CD4-positive, alpha-beta T cell treated with Interleukin-6 for 4 hours (primary cell): ENCODE data around the gene STEAP4.
"Not testable (repeated sequence)": the region's sequence is repeated elsewhere in the genome, so short reads cannot be mapped to it uniquely, and the experiment has no call there.

Experiments used
- DNase-seq: peaks from one replicate; pipeline ENCODE4 v3.0.0-alpha.2; 2020; ENCODE audit warnings: mixed read lengths

STEAP4 gene

DNA sequence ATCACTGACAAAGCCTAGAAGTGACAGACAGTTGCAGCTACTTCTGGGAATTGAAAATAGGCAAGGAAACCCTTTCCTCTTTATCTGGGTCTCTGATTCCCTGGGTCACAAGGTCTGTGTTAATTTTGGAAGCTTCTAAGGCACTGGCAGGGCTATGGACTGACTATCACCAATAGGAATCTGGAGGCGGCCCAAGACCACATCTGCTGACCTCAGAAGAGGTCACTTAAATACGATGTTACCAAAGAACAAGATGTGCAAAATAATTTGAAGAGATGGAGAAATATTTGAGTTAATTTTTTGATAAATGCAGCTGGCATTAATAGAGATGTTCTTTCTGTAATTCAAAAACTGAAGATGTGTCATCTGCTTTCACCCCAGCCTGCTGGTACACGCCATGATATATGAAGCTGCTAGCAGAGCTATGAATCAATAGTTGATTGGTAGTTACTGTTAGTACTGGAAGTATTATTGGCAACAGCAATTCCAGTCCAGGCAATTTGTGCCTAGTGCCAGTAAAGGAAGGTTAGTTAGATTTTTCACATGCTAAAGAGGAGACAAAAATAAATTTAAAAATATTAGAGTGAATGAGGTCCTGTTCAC lies 5.5 kb upstream of the STEAP4 start:
- no peak for DNase-seq

DNA sequence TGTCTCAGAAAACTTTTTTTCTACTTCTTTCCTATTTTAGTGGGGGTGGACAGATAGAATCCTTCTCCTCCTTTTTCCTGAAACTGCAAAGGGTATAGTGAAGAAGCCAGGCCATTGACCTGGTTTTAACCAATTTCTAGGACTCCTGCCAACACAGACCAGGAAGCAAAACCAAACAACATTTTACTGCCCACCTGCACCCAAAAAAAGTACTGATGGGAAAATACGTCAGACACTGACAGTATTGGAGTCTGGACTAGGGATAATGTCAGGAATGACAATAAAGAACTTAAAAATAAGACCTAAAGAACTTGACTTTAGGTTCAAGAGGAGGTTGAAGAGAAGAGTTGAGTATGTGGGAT lies 5.0 kb upstream of the STEAP4 start:
- DNase-seq = no peak

DNA sequence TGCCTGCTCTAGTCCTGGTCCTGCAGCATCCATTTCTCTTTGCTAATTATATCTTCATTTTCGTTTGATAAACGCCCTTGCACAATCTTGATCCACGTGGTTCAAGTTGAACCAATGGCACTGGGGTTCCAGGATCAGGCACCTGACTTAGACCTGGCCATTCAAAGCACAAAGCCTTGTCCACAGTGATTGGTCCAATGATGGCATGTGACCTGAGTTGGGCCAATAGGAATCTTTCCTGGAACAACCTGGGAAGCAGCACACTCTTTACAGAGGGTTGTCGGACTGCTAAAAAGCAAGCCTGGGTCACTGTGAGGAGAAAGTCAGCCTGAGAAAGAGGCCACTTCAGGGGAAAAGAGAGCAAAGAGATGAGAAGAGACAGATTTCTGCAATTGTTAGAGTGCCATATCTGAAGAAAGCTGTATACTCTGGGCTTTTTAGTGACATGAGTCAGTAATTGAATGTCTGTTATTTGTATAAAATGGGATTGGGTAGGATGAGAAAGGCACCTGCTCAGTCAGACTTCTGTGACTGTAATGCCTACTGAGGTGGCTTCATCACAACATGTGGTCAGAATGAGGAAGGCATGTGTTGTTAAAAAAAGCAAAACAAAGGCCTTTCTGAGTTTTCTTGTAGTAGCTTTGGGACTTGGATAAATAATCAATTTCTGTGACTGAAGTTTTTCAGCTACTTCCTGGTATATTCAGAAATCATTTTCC lies 4.4 kb upstream of the STEAP4 start:
- no peak for DNase-seq

DNA sequence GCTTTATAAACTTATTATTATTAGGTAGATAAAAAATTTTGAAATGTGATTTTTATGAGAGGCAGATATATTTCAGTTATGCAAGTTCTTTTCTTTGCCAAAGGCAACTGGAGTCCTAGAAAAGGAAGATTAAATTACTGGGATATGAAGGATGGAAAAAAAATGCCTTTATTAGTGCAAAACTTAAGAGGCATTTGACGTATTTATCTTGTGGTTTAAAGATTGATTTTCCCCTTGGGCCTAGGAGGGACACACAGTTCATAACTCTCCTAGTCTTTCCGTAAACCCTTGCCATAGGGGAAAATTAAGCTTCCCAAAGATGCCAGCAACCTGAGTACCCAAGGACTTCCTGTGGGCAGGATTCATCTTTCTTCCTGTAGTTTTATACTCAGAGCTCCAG lies 3.1 kb upstream of the STEAP4 start:
- DNase-seq = no peak

DNA sequence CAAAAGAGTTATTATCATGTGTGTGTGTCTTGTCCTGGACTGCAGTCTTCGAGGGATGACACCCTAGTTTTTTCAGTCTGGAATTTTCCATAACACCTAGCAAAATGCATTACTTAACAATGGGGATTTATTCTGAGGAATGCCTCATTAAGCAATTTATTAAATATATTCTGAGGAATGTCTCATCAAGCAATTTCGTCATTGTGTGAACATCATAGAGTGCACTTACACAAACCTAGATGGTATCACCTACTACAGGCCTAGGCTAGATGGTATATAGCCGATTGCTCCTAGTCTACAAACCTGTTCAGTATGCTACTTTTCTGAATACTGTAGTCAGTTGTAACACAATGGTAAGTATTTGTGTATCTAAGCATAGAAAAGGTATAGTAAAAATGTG lies 1.1 kb upstream of the STEAP4 start:
- DNase-seq = no peak

DNA sequence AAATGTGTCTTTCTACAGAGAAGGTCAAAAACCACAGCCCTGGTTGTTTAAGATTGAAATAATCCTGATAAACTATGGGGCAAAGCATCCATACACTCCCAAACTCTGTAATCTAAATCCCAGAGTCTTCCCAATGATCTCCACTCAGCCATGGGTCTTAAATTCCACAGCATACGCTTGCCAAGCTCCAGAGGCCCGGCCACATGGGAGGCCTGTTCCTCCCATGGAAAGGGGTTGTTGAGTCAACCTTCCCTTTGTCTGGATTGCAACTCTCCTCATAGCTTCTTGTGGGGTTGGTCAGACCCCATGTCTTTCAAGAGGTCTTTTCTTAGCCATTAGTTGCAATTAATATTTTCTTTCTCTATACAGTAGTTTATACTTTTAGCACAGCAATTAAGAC lies 718 bp upstream of the STEAP4 start:
- no peak for DNase-seq

DNA sequence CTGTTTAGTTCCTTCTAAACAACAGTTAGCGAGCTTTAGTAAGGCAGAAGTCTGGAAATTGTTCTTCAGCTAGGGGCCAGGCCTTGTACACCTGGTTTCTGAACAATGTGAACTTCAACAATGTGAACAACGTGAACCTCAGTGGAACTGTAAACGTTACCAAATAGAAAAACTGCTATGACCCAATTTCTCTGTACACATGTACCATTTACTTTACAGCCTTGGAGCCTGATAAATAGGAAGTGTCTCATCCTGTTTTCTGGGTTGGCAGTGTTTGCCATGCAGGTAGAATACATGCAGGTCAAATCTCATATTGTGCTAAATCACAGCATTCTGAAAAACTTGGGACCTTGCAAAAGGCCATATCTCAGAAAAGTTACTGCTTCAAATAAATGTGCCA lies 1.6 kb downstream of the STEAP4 start:
- DNase-seq = no peak

DNA sequence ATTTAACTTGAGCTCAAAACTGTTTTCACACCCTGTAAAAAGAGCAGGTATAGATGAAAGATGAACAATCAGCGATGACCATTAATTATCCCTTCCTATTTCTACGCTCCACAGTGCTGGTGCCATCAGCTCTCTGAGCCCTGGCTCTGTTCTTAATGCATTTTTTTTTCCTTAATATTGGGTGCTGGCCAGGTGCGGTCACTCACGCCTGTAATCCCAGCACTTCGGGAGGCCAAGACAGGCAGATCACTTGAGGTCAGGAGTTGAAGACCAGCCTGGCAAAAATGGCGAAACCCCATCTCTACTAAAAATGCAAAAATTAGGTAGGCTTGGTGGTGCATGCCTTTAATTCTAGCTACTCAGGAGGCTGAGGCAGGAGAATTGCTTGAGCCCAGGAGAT lies 4.2 kb downstream of the STEAP4 start:
- no peak for DNase-seq

DNA sequence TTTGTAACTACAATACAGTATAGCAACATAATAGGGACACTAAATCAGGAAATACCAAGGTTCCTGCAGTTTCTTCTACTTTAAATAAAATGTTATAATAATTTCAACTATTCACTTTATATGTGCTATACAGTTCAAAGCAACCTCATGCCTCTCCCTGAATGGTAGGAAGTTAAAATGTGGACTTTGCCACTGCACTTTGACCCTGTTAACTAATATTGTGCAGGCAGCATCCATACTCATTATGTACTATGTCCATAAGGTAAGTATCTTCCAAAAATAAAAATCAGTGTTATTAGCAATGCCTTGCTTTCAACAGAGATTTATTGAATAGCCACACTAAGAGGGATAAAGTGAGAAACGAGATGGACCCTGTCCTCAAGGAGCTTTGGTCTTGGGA lies 4.8 kb downstream of the STEAP4 start:
- no peak for DNase-seq

DNA sequence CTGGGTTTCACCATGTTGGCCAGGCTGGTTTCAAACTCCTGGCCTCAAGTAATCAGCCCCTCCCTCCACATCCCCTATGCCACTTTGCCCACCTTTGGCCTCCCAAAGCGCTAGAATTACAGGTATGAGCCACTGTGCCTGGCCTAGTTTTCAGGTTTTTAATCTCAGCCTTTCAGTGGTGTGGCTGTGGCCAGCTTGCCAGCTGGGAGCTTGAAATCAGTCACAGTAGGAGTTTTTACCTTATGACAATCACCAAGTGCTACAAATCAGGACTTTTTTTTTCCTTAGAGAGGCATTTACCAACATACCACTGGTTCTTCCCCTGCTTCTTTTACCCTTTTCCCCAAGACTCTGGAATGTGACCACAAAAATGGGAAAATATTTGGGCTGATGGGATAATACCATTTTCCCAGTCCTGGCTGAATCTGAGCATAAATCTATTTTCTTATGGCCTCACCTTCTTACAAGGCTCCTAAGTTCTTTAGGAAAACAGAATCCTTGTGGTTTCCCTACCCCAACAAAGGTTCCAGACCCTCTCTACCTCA lies 6.2 kb downstream of the STEAP4 start:
- DNase-seq = no peak

DNA sequence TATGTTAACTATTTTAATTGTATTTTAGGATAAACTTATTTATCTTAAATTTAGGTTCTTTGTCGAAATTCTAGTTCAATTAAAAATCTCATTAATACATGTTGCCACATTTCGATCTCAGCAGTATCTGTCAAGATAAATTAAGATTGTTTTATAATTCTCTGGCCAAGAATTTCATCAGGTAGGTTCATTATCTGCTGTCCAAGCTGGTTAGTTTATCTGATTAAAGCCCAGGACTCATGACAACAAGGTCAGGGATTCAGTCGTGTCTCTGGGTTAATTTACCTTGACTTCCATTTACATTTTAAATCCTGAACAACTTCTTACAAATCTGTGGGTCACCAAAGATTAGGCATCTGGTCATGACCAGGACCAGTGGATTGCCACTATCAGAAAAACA lies 7.6 kb downstream of the STEAP4 start:
- no peak for DNase-seq

DNA sequence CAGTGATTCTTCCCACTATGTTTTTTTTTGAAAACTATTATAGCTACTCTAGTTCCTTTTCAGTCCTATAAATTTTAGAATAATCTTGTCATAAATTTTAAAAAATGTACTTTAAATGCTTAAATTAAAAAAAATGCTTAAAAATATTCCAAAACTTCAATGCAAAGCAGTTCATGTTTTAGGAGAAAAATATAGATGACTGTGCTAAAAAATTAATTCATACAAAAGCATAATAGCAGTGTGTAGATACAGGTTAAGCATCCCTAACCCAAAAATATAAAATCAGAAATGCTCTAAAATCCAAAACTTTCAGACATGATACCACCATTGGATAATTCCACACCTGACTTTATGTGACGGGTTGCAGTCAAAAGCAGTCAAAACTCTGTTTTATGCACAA lies 12.8 kb downstream of the STEAP4 start:
- DNase-seq = no peak

DNA sequence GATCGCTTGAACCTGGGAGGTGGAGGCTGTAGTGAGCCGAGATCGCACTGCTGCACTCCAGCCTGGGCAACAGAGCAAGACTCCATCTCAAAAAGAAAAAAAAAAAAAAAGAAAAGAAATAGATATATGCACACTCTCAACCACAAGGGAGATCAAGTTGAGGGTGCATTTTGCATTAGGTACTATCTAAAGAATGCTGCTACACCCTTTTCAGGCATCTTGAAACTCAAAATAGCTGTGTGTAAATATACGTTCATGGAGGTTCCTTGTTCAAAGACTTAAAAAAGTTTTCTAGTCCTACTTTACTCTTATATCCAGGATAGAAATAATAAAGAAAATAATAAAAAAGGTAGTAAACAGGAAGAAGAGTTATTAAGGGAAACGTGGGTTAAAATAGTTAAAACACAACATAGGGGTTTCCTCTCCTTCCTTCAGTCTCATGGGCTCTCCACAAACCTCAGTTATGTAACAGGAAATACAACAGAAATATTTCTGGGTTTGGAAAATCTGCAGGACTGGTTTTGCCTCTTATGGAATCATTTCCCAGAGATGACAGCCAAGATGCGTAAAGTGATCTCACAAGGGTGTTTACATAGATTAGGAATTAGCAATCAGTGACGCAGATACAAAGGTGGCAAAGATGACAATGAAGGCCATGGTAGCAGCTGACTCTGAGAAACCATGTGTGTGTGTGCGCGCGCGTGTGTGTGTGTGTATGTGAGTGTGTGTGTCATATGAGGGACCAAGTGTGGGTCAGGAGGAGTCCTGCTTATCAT lies 15.1 kb downstream of the STEAP4 start:
- no peak for DNase-seq

DNA sequence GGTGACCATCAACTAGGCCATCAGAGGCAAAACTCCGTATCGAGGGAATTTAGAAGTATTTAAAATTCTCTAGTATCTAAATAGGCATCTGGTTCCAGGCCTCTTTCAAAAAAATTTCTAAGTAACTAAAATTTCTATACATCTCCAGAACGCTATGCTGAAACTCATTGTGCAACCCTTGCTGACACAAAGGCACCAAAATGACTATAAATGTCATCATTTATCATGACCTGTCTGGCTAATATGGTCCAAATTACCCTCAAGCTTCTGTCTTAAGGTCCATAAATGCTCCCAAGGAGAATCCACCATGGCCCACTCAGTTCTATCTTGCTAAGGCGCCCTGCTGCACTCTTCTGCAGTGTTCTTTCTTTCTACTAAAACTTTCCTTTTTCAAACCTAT lies 16.2 kb downstream of the STEAP4 start:
- no peak for DNase-seq

DNA sequence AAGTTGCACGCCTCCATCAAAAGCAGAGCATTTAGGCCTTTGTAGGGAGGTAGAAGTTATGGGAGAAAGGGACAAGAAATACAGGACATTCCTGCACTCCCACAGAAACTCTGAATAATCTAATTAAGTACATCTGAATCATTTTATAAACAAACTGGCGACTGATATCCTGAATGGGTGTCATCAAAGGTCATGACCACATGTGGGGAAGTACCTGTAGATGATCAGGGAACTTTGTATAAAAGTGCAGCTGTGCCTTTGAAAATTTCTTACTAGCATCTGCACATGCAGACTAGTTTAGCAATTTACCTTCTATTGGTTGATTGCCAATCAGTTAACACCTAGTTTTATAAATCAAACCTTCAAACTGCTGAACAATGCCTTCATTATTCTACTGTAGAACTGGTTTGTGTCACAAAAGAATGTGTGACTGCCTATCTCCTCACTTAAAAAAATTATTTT lies 17.1 kb downstream of the STEAP4 start:
- no peak for DNase-seq

DNA sequence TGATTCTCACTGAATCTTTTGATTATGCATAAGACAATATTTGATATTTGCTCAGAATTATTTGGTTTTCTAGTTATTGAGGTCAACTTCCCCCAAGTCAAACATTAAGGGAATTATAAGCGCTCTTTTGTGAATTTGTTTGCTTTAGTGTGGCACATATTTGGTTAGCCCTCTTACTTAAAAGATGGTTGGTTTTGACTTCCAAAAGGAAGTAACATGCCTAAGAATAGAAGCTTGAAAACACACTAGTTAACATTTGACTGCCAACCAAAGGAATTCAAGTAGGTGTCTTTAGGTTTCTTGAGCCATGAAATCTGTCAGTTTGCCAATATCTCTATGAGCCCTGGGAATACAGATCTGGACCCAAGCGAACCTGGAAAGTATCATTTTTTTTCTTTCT lies 24.9 kb downstream of the STEAP4 start:
- DNase-seq = no peak

DNA sequence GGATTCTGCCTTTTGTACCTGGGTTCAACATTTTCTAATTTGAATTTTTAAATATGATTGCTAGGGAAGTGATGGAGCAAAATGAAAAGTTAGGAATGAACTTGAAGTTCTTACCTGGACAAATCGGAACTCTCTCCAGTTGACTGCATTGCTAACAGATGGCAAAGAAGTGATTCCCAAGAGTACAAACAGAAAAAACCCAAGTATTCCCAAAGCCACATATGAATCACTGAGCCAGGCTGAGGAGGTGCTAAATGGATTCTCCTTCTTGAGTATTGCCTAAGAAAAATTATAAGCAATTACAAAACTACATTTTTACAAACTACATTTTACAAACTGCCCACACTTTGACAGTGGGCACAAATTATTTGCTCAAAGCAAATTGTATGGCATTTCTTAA lies 25.9 kb downstream of the STEAP4 start:
- no peak for DNase-seq

DNA sequence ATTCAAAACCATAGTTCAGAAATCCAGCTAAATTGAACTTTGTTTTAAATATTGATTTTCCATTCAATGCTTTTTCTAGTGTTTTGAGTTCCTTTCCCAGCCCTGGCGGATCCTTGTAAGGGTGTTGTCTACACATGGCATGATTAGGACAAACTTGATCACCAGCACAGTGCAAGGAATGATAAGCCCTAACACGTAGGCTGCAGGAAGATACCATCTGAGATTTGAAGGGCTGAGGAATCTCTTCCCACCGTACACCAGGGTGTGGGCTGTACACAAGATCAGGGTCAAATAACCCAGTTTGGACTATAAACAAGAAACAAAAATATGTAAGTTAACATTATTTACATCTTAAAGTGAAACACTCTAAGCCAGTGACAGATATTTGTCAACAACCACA lies 27.4 kb downstream of the STEAP4 start:
- no peak for DNase-seq

DNA sequence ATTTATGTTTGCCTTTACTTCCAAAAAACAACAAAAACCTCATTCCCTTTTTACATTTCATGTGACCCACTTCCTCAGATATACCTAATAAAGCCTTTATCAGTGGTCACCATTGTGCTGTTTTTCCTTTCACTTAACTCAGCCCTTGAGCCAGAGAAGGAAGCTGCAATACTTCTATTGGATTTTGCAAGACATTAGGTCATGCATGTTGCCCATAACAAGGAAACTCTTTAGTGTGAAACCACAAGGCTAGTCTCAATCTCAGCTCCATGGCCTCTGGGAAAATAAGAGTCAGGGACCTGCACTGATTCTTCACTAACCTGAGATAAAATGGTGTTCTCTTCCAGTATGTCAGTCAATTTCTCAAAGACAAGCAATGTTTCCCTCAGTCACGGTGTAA lies 27.8 kb downstream of the STEAP4 start:
- no peak for DNase-seq

DNA sequence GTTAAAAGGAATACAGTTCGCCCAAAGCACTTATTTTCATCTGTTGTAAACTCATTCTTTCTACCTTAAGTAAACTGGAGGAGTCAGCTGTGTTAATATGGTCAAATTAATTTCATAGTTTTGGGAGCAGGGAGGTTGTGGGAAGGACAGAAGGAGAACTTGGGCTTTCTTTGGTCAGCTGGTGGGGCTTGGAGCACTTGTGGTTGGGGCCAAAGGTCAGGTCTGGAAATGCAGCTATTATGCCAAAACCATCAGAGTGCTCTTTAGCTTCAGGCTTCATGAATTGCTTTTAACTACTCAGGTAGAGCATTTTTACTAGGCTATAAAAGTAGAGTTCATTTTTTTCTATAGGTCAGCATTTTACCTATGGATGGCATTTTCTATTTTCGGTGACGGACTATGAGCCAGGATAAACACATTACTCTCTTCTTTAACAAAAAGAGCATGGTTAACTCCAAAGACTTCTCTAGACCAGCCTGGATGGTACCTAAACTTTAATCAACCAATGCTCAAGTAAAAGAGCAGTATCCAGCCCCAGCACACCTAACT lies 30.0 kb downstream of the STEAP4 start:
- DNase-seq = no peak

DNA sequence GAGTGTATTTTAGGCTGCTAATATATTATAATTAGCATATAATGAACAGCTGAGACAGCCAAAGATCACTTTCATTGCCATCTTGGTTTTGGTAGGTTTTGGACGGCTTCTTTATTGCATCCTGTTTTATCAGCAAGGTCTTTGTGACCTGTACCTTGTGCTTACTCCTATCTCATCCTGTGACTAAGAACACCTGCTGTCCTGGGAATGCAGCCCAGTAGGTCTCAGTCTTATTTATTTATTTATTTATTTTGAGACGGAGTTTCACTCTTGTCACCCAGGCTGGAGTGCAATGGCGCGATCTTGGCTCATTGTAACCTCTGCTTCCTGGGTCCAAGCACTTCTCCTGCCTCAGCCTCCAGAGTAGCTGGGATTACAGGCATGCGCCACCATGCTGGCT lies 31.8 kb downstream of the STEAP4 start:
- DNase-seq = not testable (repeated sequence)

DNA sequence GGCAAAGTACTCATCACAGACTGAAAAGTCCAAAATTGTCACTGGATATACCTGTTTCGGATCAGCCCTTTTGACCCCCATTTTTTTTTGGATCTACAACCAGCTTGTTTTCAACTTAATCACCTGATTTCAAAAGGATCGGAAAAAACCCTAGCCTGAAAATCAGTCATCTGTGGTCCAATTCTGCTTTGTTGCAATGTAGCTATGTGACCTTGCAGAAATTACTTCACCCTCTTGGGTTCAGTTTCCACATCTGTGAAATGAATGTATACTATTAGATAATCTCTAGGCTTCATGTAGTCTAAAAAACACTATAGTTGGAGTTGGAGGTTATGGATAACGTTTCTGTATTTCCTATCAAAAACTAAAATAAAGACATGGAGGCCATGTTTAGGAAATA lies 37.1 kb downstream of the STEAP4 start:
- DNase-seq = no peak

DNA sequence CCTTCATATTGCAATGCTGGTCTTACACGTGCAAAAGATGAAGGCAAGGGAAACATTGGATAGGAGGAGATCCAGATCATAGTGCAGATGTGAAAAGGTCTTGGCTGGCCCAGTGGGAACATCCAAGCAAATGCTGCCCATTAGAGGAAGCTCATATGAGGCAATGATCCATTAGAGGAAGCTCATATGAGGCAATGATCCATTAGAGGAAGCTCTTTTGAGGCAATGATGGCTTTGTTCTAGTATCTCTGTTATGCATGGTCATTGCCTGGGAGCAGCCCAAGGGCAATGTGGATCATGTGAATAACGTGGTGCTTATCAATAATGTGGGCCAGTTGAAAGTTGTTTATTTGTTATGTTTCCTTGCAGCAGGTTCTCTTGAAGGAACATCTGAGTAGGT lies 37.8 kb downstream of the STEAP4 start:
- no peak for DNase-seq

DNA sequence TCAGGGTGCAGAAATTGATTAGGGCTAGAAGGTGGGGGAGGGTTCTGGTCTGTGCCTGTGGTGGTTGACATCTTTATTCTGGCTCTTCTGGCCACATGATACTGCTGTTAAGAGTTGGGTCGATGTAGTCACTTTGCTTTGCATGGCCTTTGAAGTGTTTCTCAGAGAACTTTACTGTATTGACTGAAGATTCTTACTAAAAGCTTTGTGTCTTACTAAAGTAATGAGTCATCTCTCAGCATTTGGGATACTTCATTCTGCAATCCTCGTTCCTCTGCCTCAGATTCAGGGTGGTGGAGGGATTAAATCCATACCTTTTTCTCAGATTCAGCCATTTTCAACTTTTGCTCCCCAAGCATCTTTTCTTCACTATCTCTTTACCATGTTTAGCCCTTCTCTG lies 38.6 kb downstream of the STEAP4 start:
- no peak for DNase-seq
